Suprapubic skin (tissue), 4 donors: ENCODE data around the gene GBP1. TPM values are rescaled to one million over a fixed set of nuclear protein-coding genes. Genes with fewer than 3 reads are reported as not detected.
"Not testable (repeated sequence)": the region's sequence is repeated elsewhere in the genome, so short reads cannot be mapped to it uniquely, and the experiment has no call there.

ENCODE experiments used
- DNase-seq, 2 donors: peaks; one replicate each; pipeline ENCODE4 v3.0.0-alpha.2; 2019; ENCODE audit warnings: low spot score in 2 of 2
- H3K27ac ChIP-seq: fragments of 200-600 bp; sonication (generic); one replicate; pipeline ENCODE4 v1.5.1; 2019
- H3K27me3 ChIP-seq: fragments of 200-600 bp; sonication (generic); one replicate; pipeline ENCODE4 v1.5.1; 2019
- H3K36me3 ChIP-seq: fragments of 200-600 bp; sonication (generic); one replicate; pipeline ENCODE4 v1.5.1; 2019
- H3K4me1 ChIP-seq: fragments of 200-600 bp; sonication (generic); one replicate; pipeline ENCODE4 v1.5.1; 2019
- H3K4me3 ChIP-seq: fragments of 200-600 bp; sonication (generic); one replicate; pipeline ENCODE4 v1.5.1; 2019; ENCODE audit warnings: mild to moderate bottlenecking
- H3K9me3 ChIP-seq: fragments of 200-600 bp; sonication (generic); one replicate; pipeline ENCODE4 v1.5.1; 2019
- EP300 ChIP-seq: sonication (generic); formaldehyde crosslinking; IDR thresholded peaks from one replicate; pipeline ENCODE4 v1.6.1; 2017; ENCODE audit warnings: antibody characterized with exemption
- POLR2A ChIP-seq, 2 donors: fragments of 450-650 bp; IDR thresholded peaks; one replicate each; pipeline ENCODE4 v1.6.1; 2017; ENCODE audit warnings: antibody characterized with exemption in 2 of 2, mild to moderate bottlenecking in 2 of 2, moderate library complexity in 2 of 2
- POLR2AphosphoS5 ChIP-seq, 3 donors: sonication (generic); formaldehyde crosslinking; IDR thresholded peaks; one replicate each; pipeline ENCODE4 v1.6.1; 2017; ENCODE audit warnings: antibody characterized with exemption in 3 of 3
- WGBS: methylation state at CpG from one replicate; pipeline ENCODE4 v1.1.5; 2018; 5-methylcytosine and 5-hydroxymethylcytosine counted together
- total RNA-seq, 4 donors: library from RNA; depleted of rRNA; stranded (reverse); fragments of >200 nt; gene quantifications; one replicate each; pipeline ENCODE4 v1.1.0, GENCODE V29; 2016
- TF ChIP-seq, protein P1 (sequence below), 2 donors: fragments of 200-600 bp in 1 of 2; fragments of 450-650 bp in 1 of 2; sonication (generic) in 1 of 2; IDR thresholded peaks; one replicate each; pipeline ENCODE4 v1.5.1; 2016 to 2019; ENCODE audit warnings: antibody characterized with exemption in 2 of 2, mild to moderate bottlenecking in 1 of 2, moderate library complexity in 1 of 2

Gene GBP1
- total RNA-seq, 4 donors from 2014 or later: 8.9 to 14.3 (median 11.5) TPM

DNA sequence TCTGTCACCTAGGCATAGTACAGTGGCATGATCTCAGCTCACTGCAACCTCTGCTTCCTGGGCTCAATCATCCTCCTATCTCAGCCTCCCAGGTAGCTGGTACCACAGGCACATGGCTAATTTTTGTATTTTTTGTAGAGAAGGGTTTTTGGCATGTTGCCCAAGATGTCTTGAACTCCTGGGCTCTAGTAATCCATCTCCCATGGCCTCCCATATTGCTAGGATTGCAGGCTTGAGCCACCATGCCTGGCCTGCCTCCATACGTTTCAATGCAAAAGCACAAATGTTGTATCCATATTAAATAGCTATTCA is 24.7 kb downstream of the GBP1 start:
- Histone ChIP-seq H3K27me3 (no peaks in the 10 kb centered on the region), H3K4me3 (no peak overlapping the region), H3K36me3 (no peaks in the 10 kb centered on the region), H3K4me1 (no peaks in the 10 kb centered on the region), H3K9me3 (peaks cover 4% of the 10 kb centered on the region), H3K27ac (no peak overlapping the region)
- DNase-seq: no peak
- 94% methylated on average over 1 of the region's 1 CpG for WGBS
- no peak for TF ChIP-seq POLR2A (IDR thresholded peaks at IDR 0.05)
- TF ChIP-seq POLR2AphosphoS5 (IDR thresholded peaks at IDR 0.05): no peak
- no peak for TF ChIP-seq EP300
- TF ChIP-seq, protein P1, sequence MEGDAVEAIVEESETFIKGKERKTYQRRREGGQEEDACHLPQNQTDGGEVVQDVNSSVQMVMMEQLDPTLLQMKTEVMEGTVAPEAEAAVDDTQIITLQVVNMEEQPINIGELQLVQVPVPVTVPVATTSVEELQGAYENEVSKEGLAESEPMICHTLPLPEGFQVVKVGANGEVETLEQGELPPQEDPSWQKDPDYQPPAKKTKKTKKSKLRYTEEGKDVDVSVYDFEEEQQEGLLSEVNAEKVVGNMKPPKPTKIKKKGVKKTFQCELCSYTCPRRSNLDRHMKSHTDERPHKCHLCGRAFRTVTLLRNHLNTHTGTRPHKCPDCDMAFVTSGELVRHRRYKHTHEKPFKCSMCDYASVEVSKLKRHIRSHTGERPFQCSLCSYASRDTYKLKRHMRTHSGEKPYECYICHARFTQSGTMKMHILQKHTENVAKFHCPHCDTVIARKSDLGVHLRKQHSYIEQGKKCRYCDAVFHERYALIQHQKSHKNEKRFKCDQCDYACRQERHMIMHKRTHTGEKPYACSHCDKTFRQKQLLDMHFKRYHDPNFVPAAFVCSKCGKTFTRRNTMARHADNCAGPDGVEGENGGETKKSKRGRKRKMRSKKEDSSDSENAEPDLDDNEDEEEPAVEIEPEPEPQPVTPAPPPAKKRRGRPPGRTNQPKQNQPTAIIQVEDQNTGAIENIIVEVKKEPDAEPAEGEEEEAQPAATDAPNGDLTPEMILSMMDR (IDR thresholded peaks at IDR 0.05): no peak

- Histone ChIP-seq H3K27me3 (no peaks in the 10 kb centered on the region), H3K27ac (no peak overlapping the region), H3K4me1 (no peaks in the 10 kb centered on the region), H3K9me3 (no peaks in the 10 kb centered on the region), H3K36me3 (no peaks in the 10 kb centered on the region), H3K4me3 (no peak overlapping the region)
- no peak for DNase-seq
- 83% methylated on average over 1 of the region's 1 CpG for WGBS
- TF ChIP-seq, protein P1 (IDR thresholded peaks at IDR 0.05): no peak
- TF ChIP-seq EP300: no peak
Measured at GRCh38 chr1:89037186-89037585, 27.8 kb downstream of the GBP1 start.

DNA sequence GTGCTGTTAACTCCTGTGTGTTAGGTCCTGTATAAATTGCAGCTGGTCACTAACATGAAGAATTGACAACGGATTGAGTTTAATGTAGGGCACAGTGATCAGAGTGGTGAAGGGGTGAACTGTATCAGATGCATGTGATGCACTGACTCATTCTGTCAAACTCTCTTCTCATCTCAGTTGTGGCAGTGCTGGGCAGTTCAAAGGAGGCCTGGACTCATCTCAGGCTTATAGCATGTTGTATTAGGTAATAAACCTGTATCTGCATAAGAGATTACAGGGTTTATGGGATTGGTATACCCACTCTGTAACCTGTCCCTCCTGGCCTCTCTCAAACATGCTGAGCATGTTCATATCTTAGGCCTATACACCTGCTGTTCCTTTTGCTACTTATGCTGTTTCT is 29.9 kb downstream of the GBP1 start:
- no peak for TF ChIP-seq POLR2AphosphoS5 (IDR thresholded peaks at IDR 0.05)
- TF ChIP-seq, protein P1 (IDR thresholded peaks at IDR 0.05): no peak
- no peak for TF ChIP-seq EP300
- no peak for TF ChIP-seq POLR2A (IDR thresholded peaks at IDR 0.05)
- WGBS: 78% methylated on average over 1 of the region's 1 CpG

DNA sequence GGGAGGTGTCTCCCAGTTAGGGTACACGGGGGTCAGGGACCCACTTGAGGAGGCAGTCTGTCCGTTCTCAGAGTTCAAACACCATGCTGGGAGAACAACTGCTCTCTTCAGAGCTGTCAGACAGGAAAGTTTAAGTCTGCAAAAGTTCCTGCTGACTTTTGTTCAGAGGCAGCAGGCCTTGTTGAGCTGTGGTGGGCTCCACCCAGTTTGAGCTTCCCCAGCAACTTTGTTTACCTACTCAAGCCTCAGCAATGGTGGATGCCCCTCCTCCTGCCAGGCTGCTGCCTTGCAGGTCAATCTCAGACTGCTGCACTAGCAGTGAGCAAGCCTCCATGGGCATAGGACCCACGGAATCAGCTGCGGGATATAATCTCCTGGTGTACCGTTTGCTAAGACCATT is 31.0 kb downstream of the GBP1 start:
- not testable (repeated sequence) for DNase-seq, H3K4me3 ChIP-seq, H3K4me1 ChIP-seq, H3K27me3 ChIP-seq, H3K9me3 ChIP-seq, H3K36me3 ChIP-seq, H3K27ac ChIP-seq
- WGBS: 70% methylated on average over 4 of the region's 5 CpGs

More for the DNA sequence above, 29.9 kb downstream of the GBP1 start:
- no peaks in the 10 kb centered on the region for H3K9me3 ChIP-seq
- H3K4me1 ChIP-seq: no peaks in the 10 kb centered on the region
- H3K36me3 ChIP-seq: no peaks in the 10 kb centered on the region
- no peak for DNase-seq
- no peaks in the 10 kb centered on the region for H3K27me3 ChIP-seq
- H3K4me3 ChIP-seq: no peak overlapping the region
- H3K27ac ChIP-seq: no peak overlapping the region

DNA sequence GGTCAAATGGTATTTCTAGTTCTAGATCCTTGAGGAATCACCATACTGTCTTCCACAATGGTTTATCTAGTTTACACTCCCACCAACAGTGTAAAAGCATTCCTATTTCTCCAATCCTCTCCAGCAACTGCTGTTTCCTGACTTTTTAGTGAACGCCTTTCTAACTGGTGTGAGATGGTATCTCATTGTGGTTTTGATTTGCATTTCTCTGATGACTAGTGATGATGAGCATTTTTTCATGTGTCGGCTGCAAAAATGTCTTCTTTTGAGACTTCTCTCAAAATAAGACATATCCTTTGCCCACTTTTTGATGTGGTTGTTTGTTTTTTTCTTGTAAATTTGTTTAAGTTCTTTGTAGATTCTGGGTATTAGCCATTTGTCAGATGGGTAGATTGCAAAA is 36.0 kb downstream of the GBP1 start:
- H3K36me3 ChIP-seq, DNase-seq, H3K27me3 ChIP-seq, H3K9me3 ChIP-seq, H3K4me1 ChIP-seq, H3K27ac ChIP-seq, H3K4me3 ChIP-seq: not testable (repeated sequence)
- 42% methylated on average over 2 of the region's 2 CpGs for WGBS

- no peak overlapping the region for H3K27ac ChIP-seq
- H3K9me3 ChIP-seq: no peaks in the 10 kb centered on the region
- no peaks in the 10 kb centered on the region for H3K36me3 ChIP-seq
- 99% methylated on average over 3 of the region's 3 CpGs for WGBS
- H3K4me1 ChIP-seq: peaks cover 15% of the 10 kb centered on the region
- H3K4me3 ChIP-seq: no peak overlapping the region
- no peak for DNase-seq
- no peaks in the 10 kb centered on the region for H3K27me3 ChIP-seq
- no peak for TF ChIP-seq EP300
- TF ChIP-seq POLR2AphosphoS5 (IDR thresholded peaks at IDR 0.05): no peak
- TF ChIP-seq POLR2A (IDR thresholded peaks at IDR 0.05): no peak
- TF ChIP-seq, protein P1 (IDR thresholded peaks at IDR 0.05): no peak
Measured at GRCh38 chr1:89025928-89026327, 39.1 kb downstream of the GBP1 start.
